Ovary (tissue), 9 donors: ENCODE measurements around the gene TP73. TPM values are rescaled to one million over a fixed set of nuclear protein-coding genes. Genes with fewer than 3 reads are reported as not detected.

ENCODE experiments used
- DNase-seq, 5 donors: peaks; one replicate each; pipeline ENCODE4 v3.0.0-alpha.2; 2019 to 2020
- H3K27ac ChIP-seq, 2 donors: fragments of 200-600 bp; one replicate each; pipeline versions ENCODE4 v1.5.1 to v1.8.0; 2019 to 2022
- H3K27me3 ChIP-seq: fragments of 200-600 bp; one replicate; pipeline ENCODE4 v1.8.0; 2022
- H3K36me3 ChIP-seq: fragments of 200-600 bp; sonication (generic); one replicate; pipeline ENCODE4 v1.5.1; 2019
- H3K4me1 ChIP-seq: one replicate; pipeline ENCODE4 v1.8.1; 2013; ENCODE audit warnings: mild to moderate bottlenecking, moderate library complexity; ENCODE audit not compliant: insufficient read depth
- H3K4me3 ChIP-seq: fragments of 200-600 bp; sonication (generic); one replicate; pipeline ENCODE4 v1.5.1; 2017
- H3K9me3 ChIP-seq, 2 donors: fragments of 200-600 bp in 1 of 2; sonication (generic) in 1 of 2; one replicate each; pipeline versions ENCODE4 v1.5.1 to v1.8.1; 2013 to 2019; ENCODE audit warnings: mild to moderate bottlenecking in 1 of 2, moderate library complexity in 1 of 2
- EP300 ChIP-seq: sonication (generic); formaldehyde crosslinking; IDR thresholded peaks from one replicate; pipeline ENCODE4 v1.6.1; 2017; ENCODE audit warnings: antibody characterized with exemption
- POLR2A ChIP-seq: fragments of 450-650 bp; IDR thresholded peaks from one replicate; pipeline ENCODE4 v1.6.1; 2017; ENCODE audit warnings: antibody characterized with exemption, mild to moderate bottlenecking, moderate library complexity
- WGBS, 3 donors: extraction: QIAGEN DNeasy Blood & Tissue Kit in 1 of 3; methylation state at CpG; one replicate each; pipeline versions ENCODE4 v1.1.5 to v1.1.7; 2013 to 2017; 5-methylcytosine and 5-hydroxymethylcytosine counted together
- intact Hi-C, 4 donors: fragments of 100-400 bp; cut with DNase I; formaldehyde crosslinking; loops; one replicate each; pipeline versions ENCODE4 v1.11.0 to v1.15.1; 2022 to 2023
- polyA plus RNA-seq, 2 donors: library from polyadenylated mRNA; stranded (reverse); fragments of 200-250 nt in 1 of 2; fragments of 350-450 nt in 1 of 2; fragmentation: Illumina TruSeq in 1 of 2; extraction: RNeasy Lipid Tissue Mini Kit (QIAGEN cat#74804) in 1 of 2; gene quantifications; one replicate each; pipeline ENCODE4 v1.2.3, GENCODE V29; 2013 to 2014
- total RNA-seq, 7 donors: library from RNA; depleted of rRNA in 2 of 7; stranded (reverse); fragments of >200 nt in 2 of 7; fragmentation: NEBNext Ultra II Directional in 3 of 7; extraction: Animal tissue kit (Norgen Biotek cat#: 25700) in 3 of 7; gene quantifications; one replicate each; pipeline versions ENCODE4 v1.1.0 to v1.2.4, GENCODE V29; 2016 to 2023
- TF ChIP-seq, protein P1 (sequence below), 3 donors: fragments of 450-650 bp in 2 of 3; fragments of 200-600 bp in 1 of 3; IDR thresholded peaks; one replicate each; pipeline versions ENCODE4 v1.5.1 to v1.8.0; 2016 to 2022; ENCODE audit warnings: antibody characterized with exemption in 3 of 3, mild to moderate bottlenecking in 1 of 3
- donor health status: DM: no; HTN: no; CAD: no; lungs with moderate emphysema.
- donor health status: DM: no; HTN: no; CAD: no.
- donor health status: Bipolar disorder and iron deficiency.
- donor health status: DM: yes; HTN: yes; CAD: no.
- donor health status: DM: no; HTN: no; CAD: no.
- donor health status: DM: yes; HTN: yes; CAD: no.

The TP73 gene
- total and polyA plus RNA-seq, 9 donors = 0.03 to 7.5 (median 0.42) TPM

DNA sequence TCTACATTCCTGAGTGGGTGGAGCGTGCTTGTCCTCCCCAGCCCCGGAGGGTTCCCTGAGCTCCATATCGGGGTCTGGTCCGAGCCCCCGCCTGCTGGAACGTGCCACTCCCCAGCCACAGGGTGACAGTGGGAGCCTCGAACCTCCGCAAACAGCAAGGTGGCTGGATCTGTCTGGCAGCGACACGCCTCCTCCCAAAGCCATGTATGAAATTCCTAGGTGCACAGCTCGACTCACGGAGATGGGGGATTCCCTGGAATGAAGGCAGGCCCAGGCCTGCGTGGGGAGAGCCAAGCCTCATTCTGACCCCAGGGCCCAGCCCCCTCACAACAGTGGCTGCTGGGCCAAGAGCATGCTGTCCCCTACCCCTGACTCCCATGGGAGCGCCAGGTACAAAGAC lies 32.9 kb downstream of the TP73 start:
- peaks cover 1% of the 10 kb centered on the region for H3K4me1 ChIP-seq
- H3K27me3 ChIP-seq = no peaks in the 10 kb centered on the region
- no peaks in the 10 kb centered on the region for H3K36me3 ChIP-seq
- 81 to 85% (median 82%) methylated on average over 13 to 14 of the region's 14 CpGs for WGBS, 3 donors
- H3K4me3 ChIP-seq = no peak overlapping the region
- intact Hi-C loops = no loop called here
- TF ChIP-seq POLR2A (no peak), EP300 (no peak)
- TF ChIP-seq, protein P1, sequence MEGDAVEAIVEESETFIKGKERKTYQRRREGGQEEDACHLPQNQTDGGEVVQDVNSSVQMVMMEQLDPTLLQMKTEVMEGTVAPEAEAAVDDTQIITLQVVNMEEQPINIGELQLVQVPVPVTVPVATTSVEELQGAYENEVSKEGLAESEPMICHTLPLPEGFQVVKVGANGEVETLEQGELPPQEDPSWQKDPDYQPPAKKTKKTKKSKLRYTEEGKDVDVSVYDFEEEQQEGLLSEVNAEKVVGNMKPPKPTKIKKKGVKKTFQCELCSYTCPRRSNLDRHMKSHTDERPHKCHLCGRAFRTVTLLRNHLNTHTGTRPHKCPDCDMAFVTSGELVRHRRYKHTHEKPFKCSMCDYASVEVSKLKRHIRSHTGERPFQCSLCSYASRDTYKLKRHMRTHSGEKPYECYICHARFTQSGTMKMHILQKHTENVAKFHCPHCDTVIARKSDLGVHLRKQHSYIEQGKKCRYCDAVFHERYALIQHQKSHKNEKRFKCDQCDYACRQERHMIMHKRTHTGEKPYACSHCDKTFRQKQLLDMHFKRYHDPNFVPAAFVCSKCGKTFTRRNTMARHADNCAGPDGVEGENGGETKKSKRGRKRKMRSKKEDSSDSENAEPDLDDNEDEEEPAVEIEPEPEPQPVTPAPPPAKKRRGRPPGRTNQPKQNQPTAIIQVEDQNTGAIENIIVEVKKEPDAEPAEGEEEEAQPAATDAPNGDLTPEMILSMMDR (IDR thresholded peaks at IDR 0.05) = no peak
- no peak for DNase-seq
- H3K27ac ChIP-seq = no peak overlapping the region
- H3K9me3 ChIP-seq = no peaks in the 10 kb centered on the region

DNA sequence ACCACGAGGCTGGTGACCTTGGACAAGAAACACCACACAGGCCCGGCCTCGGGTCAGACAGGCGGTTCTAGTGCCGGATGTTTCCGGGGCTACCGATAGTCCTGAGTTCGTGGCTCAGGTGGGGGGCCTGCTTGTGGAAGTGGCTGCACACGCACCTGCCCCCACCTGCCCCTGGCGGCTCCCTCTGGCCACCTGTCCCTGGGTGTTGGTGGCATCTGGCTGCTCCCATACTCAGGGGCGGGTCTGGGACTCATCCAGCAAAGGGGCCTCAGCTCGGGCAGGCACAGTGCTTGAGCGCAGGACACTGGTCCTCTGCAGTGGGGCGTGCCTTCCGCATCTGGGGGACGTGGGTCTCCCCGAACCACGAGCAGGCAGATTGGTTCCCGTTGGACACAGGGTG lies 33.6 kb downstream of the TP73 start:
- 75 to 85% (median 79%) methylated on average over 10 to 19 of the region's 19 CpGs for WGBS, 3 donors
- Histone ChIP-seq H3K9me3 (no peaks in the 10 kb centered on the region), H3K4me3 (no peak overlapping the region), H3K27ac (no peak overlapping the region), H3K36me3 (no peaks in the 10 kb centered on the region), H3K4me1 (peaks cover 1% of the 10 kb centered on the region), H3K27me3 (no peaks in the 10 kb centered on the region)
- intact Hi-C loops = no loop called here
- no peak for DNase-seq
- TF ChIP-seq, protein P1 (IDR thresholded peaks at IDR 0.05) = no peak
- no peak for TF ChIP-seq EP300
- TF ChIP-seq POLR2A = no peak

DNA sequence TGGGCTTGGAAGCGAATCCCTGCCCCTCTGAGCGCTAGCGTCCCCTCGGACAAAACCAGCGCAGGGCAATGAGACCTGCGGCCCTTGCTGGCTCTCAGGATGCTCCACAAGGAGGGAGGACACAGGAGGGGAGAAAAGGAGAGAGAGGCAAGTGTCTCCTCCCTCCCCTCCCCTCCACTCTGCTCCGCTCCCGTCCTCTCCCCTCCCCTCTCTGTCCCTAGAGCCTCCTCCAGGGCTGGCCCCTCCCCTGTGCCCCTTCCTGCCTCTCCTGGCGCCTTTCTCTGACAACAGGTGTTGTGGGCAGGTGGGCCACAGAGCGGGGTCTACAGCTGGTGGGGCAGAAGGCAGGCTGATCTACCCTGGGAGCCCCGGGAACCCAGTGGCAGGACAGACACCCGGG lies 35.2 kb downstream of the TP73 start:
- TF ChIP-seq POLR2A (no peak), EP300 (no peak)
- TF ChIP-seq, protein P1 (IDR thresholded peaks at IDR 0.05) = no peak
- Histone ChIP-seq H3K27ac (no peak overlapping the region), H3K36me3 (no peaks in the 10 kb centered on the region), H3K4me3 (no peak overlapping the region), H3K9me3 (no peaks in the 10 kb centered on the region), H3K27me3 (no peaks in the 10 kb centered on the region), H3K4me1 (peaks cover 1% of the 10 kb centered on the region)
- WGBS, 3 donors = 81 to 86% (median 82%) methylated on average over 11 to 12 of the region's 12 CpGs
- intact Hi-C loops = no loop called here
- no peak for DNase-seq

DNA sequence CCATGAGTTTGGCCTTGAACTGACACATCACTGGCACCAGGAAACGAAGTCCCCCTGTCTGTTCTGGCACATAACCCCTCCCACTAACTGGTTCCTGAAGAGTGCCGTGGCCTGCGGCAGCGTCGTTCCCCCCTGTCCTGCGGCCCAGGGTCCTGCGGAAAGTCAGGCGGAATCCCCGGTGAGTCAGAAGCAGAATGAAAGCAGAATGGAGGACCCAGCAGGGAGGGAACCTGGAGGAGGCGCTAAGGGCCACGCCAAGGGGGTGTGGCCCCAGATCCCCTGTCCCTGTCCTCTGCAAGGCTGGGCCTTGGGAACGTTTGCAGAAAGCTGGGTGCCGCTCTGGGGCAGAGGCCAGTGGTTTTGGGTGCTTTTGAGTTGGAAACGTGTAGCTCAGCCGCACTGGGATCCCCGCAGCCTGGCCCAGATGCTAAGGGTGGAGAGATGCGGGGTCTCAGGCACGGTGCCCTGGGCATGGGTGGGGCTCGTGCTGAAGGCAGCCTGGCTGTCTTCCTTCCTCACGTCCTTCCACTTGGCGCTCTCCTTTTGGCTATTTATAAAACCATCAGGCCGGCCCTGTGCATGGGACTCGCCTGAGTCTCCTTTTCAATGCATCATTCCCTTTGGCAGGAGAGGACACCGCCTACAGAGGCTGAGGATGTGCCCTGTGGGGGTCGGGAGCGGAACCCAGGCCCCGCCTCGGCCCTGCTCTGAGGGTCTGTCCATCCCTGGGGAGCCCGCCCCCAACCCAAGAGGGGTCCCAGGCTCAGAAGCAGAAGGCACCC lies 36.2 kb downstream of the TP73 start:
- H3K4me3 ChIP-seq = no peak overlapping the region
- no peaks in the 10 kb centered on the region for H3K27me3 ChIP-seq
- intact Hi-C loops = no loop called here
- no peaks in the 10 kb centered on the region for H3K9me3 ChIP-seq
- TF ChIP-seq POLR2A = no peak
- no peak for TF ChIP-seq EP300
- TF ChIP-seq, protein P1 (IDR thresholded peaks at IDR 0.05) = no peak
- no peak overlapping the region for H3K27ac ChIP-seq
- 60 to 68% (median 60%) methylated on average over 29 of the region's 29 CpGs for WGBS, 3 donors
- H3K36me3 ChIP-seq = no peaks in the 10 kb centered on the region
- H3K4me1 ChIP-seq = peaks cover 1% of the 10 kb centered on the region
- no peak for DNase-seq
